Loucy (cell line): ENCODE results near the gene LITAFD.

Experiments used
- H2AFZ ChIP-seq: fragments of 200-600 bp; sonication (generic); 2 replicates; pipeline ENCODE4 v1.6.0; 2016; ENCODE audit warnings: antibody characterized with exemption, mild to moderate bottlenecking, low read length, moderate library complexity
- H3F3A ChIP-seq: fragments of 200-600 bp; 2 replicates; pipeline ENCODE4 v1.6.0; 2016; ENCODE audit warnings: antibody characterized with exemption, low read depth, mild to moderate bottlenecking
- H3K27me3 ChIP-seq: fragments of 200-600 bp; sonication (generic); 2 replicates; pipeline ENCODE4 v1.6.1; 2014; ENCODE audit warnings: low read length, mild to moderate bottlenecking; ENCODE audit not compliant: insufficient read depth, poor library complexity, severe bottlenecking
- H3K36me3 ChIP-seq: fragments of 200-600 bp; sonication (generic); 2 replicates; pipeline ENCODE4 v1.6.1; 2016; ENCODE audit warnings: low read length; ENCODE audit not compliant: insufficient read depth
- H3K4me1 ChIP-seq: fragments of 200-600 bp; sonication (generic); 2 replicates; pipeline ENCODE4 v1.5.1; 2014; ENCODE audit warnings: low read length, mild to moderate bottlenecking; ENCODE audit not compliant: insufficient read depth, poor library complexity, severe bottlenecking
- H3K4me2 ChIP-seq: fragments of 200-600 bp; sonication (generic); 2 replicates; pipeline ENCODE4 v1.6.0; 2014; ENCODE audit warnings: antibody characterized with exemption, low read length, low read depth, mild to moderate bottlenecking; ENCODE audit not compliant: poor library complexity, severe bottlenecking
- H3K4me3 ChIP-seq: fragments of 200-600 bp; sonication (generic); 2 replicates; pipeline ENCODE4 v1.5.1; 2014; ENCODE audit warnings: low read length, mild to moderate bottlenecking, mixed read lengths; ENCODE audit not compliant: poor library complexity, severe bottlenecking
- H3K79me2 ChIP-seq: fragments of 200-600 bp; sonication (generic); 2 replicates; pipeline ENCODE4 v1.6.1; 2014; ENCODE audit warnings: low read length; ENCODE audit not compliant: insufficient read depth
- H3K9ac ChIP-seq: fragments of 200-600 bp; sonication (generic); 2 replicates; pipeline ENCODE4 v1.6.0; 2014; ENCODE audit warnings: mild to moderate bottlenecking, low read depth, low read length, moderate library complexity; ENCODE audit not compliant: poor library complexity, severe bottlenecking
- H3K9me2 ChIP-seq: fragments of 200-600 bp; sonication (generic); replicated peaks from 2 replicates; pipeline ENCODE4 v1.6.1; 2016; ENCODE audit warnings: low read depth, low read length, mixed read lengths
- H3K9me3 ChIP-seq: fragments of 200-600 bp; sonication (generic); 2 replicates; pipeline ENCODE4 v1.6.1; 2014; ENCODE audit warnings: mild to moderate bottlenecking, antibody characterized with exemption, low read length, low read depth; ENCODE audit not compliant: insufficient read depth
- H4K20me1 ChIP-seq: fragments of 200-600 bp; sonication (generic); 2 replicates; pipeline ENCODE4 v1.6.0; 2014; ENCODE audit warnings: antibody characterized with exemption, low read length, mild to moderate bottlenecking; ENCODE audit not compliant: insufficient read depth, poor library complexity, severe bottlenecking
- EZH2phosphoT487 ChIP-seq: fragments of 200-600 bp; IDR thresholded peaks from 2 replicates; pipeline ENCODE4 v1.6.1; 2018; ENCODE audit warnings: antibody characterized with exemption, mild to moderate bottlenecking, moderate library complexity, borderline replicate concordance
- TF ChIP-seq, protein P1 (sequence below): fragments of 200-600 bp; sonication (generic); conservative IDR thresholded peaks from 2 replicates; pipeline ENCODE4 v1.5.1; 2014; ENCODE audit warnings: mild to moderate bottlenecking, antibody characterized with exemption, low read length

The LITAFD gene

DNA sequence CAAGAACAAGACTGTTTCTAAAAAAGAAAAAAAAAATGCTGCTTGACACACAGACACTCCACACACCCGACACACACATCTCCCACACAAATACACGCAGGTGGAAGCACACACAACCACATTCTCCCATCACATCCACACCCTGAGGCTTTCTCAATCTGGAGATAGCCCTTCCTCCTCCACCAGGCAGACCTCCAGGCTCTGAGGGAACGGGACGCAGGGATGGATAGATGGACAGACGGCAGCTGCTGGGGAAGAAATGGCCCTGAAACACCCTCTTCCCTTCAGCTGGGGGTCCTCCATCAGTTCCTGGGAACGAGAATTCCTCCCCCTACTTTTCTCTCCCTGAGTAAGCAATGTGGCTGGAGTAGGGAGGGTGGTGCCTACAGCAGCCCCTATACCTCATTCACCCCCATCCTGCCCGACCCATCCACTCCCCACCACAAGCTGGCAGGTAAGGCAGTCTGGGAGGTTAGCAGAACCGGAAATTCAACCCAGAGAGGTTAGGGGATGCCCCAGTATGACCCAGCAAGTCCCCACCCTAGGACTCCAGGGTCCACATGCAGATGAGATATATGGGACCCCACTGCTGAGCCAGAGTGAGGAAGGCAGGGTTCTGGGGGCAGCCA is 4.1 kb upstream of the LITAFD start:
- TF ChIP-seq EZH2phosphoT487 = no peak
- TF ChIP-seq, protein P1, sequence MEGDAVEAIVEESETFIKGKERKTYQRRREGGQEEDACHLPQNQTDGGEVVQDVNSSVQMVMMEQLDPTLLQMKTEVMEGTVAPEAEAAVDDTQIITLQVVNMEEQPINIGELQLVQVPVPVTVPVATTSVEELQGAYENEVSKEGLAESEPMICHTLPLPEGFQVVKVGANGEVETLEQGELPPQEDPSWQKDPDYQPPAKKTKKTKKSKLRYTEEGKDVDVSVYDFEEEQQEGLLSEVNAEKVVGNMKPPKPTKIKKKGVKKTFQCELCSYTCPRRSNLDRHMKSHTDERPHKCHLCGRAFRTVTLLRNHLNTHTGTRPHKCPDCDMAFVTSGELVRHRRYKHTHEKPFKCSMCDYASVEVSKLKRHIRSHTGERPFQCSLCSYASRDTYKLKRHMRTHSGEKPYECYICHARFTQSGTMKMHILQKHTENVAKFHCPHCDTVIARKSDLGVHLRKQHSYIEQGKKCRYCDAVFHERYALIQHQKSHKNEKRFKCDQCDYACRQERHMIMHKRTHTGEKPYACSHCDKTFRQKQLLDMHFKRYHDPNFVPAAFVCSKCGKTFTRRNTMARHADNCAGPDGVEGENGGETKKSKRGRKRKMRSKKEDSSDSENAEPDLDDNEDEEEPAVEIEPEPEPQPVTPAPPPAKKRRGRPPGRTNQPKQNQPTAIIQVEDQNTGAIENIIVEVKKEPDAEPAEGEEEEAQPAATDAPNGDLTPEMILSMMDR = no peak
- Histone ChIP-seq H3K9me3 (no peaks in the 10 kb centered on the region), H3K4me1 (no peaks in the 10 kb centered on the region), H3K27me3 (no peaks in the 10 kb centered on the region), H3K79me2 (no peaks in the 10 kb centered on the region), H3K9ac (no peak overlapping the region), H3F3A (no peaks in the 10 kb centered on the region), H2AFZ (no peak overlapping the region), H3K36me3 (no peaks in the 10 kb centered on the region), H3K4me3 (no peak overlapping the region), H3K9me2 (no peaks in the 10 kb centered on the region), H4K20me1 (no peaks in the 10 kb centered on the region), H3K4me2 (no peak overlapping the region)

- Histone ChIP-seq H3K9me3 (no peaks in the 10 kb centered on the region), H3K9me2 (no peaks in the 10 kb centered on the region), H4K20me1 (no peaks in the 10 kb centered on the region), H3F3A (no peaks in the 10 kb centered on the region), H3K4me3 (no peak overlapping the region), H3K9ac (no peak overlapping the region), H3K27me3 (no peaks in the 10 kb centered on the region), H2AFZ (no peak overlapping the region), H3K79me2 (no peaks in the 10 kb centered on the region), H3K4me1 (no peaks in the 10 kb centered on the region), H3K4me2 (no peak overlapping the region), H3K36me3 (no peaks in the 10 kb centered on the region)
- no peak for TF ChIP-seq EZH2phosphoT487
- TF ChIP-seq, protein P1 = no peak
These were observed 3.6 kb upstream of the LITAFD start for GRCh38 chr16:8878523-8878911.

DNA sequence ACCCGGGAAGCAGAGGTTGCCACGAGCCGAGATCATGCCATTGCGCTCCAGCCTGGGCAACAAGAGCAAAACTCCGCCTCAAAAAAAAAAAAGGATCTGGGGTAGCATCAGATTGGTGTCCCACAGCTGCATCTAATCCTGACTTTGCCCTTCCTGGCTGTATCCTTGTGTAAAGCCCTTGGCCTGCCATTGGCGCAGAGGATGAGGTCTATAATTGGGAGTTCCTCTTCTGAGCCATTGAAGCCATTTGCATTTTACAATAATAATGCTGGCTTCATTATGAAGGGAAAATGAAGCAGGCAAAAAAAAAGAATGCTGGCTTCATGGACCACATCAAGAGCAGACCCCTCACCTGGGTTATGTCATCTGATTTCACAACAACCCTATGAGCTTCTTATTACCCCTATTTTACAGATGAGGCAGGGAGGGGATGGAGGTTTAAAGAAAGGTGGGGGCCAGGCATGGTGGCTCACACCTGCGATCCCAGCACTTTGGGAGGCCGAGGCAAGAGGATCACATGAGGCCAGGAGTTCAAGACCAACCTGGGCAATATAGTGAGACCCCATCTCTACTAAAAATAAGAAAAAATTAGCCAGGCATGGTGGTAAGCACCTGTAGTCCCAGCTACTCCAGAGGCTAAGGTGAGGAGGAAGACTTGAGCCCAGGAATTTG is 1.2 kb upstream of the LITAFD start:
- Histone ChIP-seq H3K9ac (no peak overlapping the region), H3K27me3 (no peaks in the 10 kb centered on the region), H3K4me1 (no peaks in the 10 kb centered on the region), H3K36me3 (no peaks in the 10 kb centered on the region), H3K4me3 (no peak overlapping the region), H3K4me2 (no peak overlapping the region), H3K79me2 (no peaks in the 10 kb centered on the region), H3F3A (no peaks in the 10 kb centered on the region), H2AFZ (no peak overlapping the region), H3K9me2 (no peaks in the 10 kb centered on the region), H4K20me1 (no peaks in the 10 kb centered on the region), H3K9me3 (no peaks in the 10 kb centered on the region)
- TF ChIP-seq EZH2phosphoT487 = no peak
- TF ChIP-seq, protein P1 = no peak
